OCI-M2 (cell line): ENCODE results near the gene ZC3H13.
"Not testable (repeated sequence)": the region's sequence is repeated elsewhere in the genome, so short reads cannot be mapped to it uniquely, and the experiment has no call there.

Experiments
- DNase-seq: peaks from one replicate; lab custom pipeline; 2025; ENCODE audit not compliant: unreplicated experiment; lab: John Stamatoyannopoulos, UW

ZC3H13 gene

GRCh38 chr13:46015366-46015765, 37.2 kb downstream of the ZC3H13 start:
- DNase-seq = no peak

- no peak for DNase-seq
Measured at GRCh38 chr13:46012404-46012803, 40.1 kb downstream of the ZC3H13 start.

GRCh38 chr13:46010148-46010547, 42.4 kb downstream of the ZC3H13 start:
- DNase-seq = no peak

GRCh38 chr13:46008631-46009030, 43.9 kb downstream of the ZC3H13 start:
- no peak for DNase-seq

- DNase-seq = no peak
Measured at GRCh38 chr13:46006688-46007452, 45.7 kb downstream of the ZC3H13 start.

GRCh38 chr13:46004491-46004890, 48.1 kb downstream of the ZC3H13 start:
- DNase-seq = no peak

GRCh38 chr13:45996631-45997030, 55.9 kb downstream of the ZC3H13 start:
- no peak for DNase-seq

- DNase-seq = no peak
Measured at GRCh38 chr13:45995245-45995644, 57.3 kb downstream of the ZC3H13 start.

- DNase-seq = no peak
Measured at GRCh38 chr13:45994752-45995151, 57.8 kb downstream of the ZC3H13 start.

GRCh38 chr13:45989607-45990006, 62.9 kb downstream of the ZC3H13 start:
- no peak for DNase-seq

- DNase-seq = not testable (repeated sequence)
Measured at GRCh38 chr13:45981127-45981526, 71.4 kb downstream of the ZC3H13 start.

- no peak for DNase-seq
Measured at GRCh38 chr13:45975337-45975736, 77.2 kb downstream of the ZC3H13 start.

- no peak for DNase-seq
Measured at GRCh38 chr13:45974500-45974899, 78.0 kb downstream of the ZC3H13 start.

- no peak for DNase-seq
Measured at GRCh38 chr13:45967589-45967988, 85.0 kb downstream of the ZC3H13 start.

GRCh38 chr13:45966715-45967114, 85.8 kb downstream of the ZC3H13 start:
- DNase-seq = no peak

GRCh38 chr13:45961468-45961867, 91.1 kb downstream of the ZC3H13 start:
- no peak for DNase-seq

GRCh38 chr13:45954836-45955800, 97.4 kb downstream of the ZC3H13 start:
- DNase-seq = no peak

- no peak for DNase-seq
Measured at GRCh38 chr13:45953082-45953481, 99.5 kb downstream of the ZC3H13 start.

GRCh38 chr13:45951724-45952123, 100.8 kb downstream of the ZC3H13 start:
- DNase-seq = no peak

GRCh38 chr13:45951166-45951565, 101.4 kb downstream of the ZC3H13 start:
- DNase-seq = no peak

- no peak for DNase-seq
Measured at GRCh38 chr13:45950386-45951000, 102.1 kb downstream of the ZC3H13 start.

- DNase-seq = no peak
Measured at GRCh38 chr13:45949161-45949560, 103.4 kb downstream of the ZC3H13 start.
